ENCODE results near the gene ZBTB32.
A peak's percentile ranks its signal among the peaks of the same experiment; 100 is the strongest.

The ZBTB32 gene

GRCh38 chr19:35739275-35740107 is 35.1 kb downstream of the ZBTB32 start:
- no peak for DNase-seq

- no peak for DNase-seq
Measured at GRCh38 chr19:35740108-35740422, 35.7 kb downstream of the ZBTB32 start.

DNA sequence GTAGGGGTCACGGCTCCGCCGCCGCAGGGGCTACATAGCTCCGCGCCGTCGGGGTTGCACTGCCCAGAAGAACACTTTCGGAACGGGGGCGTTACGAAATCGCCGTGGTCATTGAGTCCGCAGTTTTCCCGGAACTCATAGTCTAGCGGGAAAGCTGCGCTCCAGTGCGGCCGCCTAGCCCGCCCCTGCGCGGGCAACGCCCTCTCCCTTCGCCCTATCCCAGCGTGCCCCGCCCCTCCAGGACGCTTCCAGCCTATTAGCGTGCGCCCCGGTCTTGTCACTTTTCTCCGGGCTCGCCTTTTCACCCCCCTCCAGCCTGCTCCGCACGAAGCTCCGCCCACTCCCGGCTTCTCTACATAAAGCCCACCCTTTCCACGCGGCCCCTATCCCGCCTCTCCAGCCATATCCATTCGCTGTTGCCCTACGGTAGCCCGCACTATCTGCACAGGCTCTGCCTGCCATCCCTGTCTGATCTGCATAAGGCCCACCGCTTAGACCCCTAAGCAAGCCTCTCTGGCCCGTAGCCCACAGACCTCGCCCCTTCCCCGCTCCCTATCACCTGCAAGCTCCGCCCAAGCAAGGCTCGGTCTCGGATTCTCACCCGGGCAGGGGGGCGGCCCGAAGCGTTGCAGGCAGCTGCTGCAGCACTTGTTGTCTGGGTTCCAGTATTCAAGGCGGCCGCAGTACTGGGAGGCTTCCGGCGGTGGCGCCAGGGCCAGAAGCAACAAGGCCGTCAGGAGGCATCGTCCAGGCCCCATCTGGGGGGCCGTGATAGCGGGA is 36.3 kb downstream of the ZBTB32 start:
- peak; percentile 94 for DNase-seq

GRCh38 chr19:35741203-35741515 is 36.8 kb downstream of the ZBTB32 start:
- no peak for DNase-seq

GRCh38 chr19:35742121-35742724 is 37.9 kb downstream of the ZBTB32 start, which contains the start of gene IGFLR1:
TSS of gene IGFLR1 (minus strand) at chr19:35742452. CDS start at chr19:35741180, 1,272 bp downstream.
- peak; percentile 79 for DNase-seq

- no peak for DNase-seq
Measured at GRCh38 chr19:35743640-35744429, 39.5 kb downstream of the ZBTB32 start.

DNA sequence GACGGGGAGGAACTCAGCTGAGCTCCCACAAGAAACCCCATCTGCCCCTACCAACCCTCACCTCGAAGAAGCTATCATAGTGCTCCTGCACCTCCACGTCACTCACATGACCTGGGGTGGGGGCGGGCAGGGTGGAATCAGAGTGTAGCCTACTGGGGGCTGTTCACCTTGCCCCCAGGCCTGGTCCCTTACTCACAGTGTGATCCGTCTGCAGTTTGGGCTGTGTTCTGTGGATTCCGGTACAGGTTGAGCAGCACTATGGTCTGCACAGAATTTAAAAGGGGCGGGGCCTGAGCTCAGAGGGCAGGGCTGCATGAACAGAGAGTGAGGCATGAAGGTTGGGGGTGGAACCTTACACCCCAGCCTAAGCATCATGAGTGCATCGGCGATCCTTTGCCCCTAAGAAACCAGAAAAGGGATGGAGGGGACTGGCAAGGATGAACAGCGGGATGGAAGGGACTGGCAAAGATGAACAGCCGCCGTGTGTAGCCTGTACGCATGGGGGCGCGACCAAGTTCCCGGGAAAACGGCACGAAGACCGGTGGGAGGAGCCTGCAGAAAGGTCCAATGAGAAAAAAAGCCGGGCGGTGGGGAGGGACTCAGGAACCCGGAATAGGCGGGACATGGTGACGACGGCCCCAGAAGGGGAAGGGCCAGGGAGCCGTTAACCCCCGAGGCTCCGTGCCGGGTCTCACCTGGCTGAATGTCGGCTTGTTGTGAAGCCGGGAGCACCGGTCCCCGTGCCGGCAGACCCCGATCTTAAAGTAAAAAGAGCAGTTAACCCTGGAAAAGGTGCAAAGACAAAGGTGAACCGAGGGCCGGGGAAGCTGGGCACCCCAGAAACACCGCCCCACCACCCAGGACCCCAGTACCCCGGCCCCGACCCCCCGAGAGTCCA is 40.3 kb downstream of the ZBTB32 start:
- peak; percentile 95 for DNase-seq

GRCh38 chr19:35745328-35746086 is 41.1 kb downstream of the ZBTB32 start, which contains the start of the genes PSENEN and U2AF1L4:
TSS of gene PSENEN (plus strand) at chr19:35745651. CDS start at chr19:35745931, 280 bp downstream.
TSS of gene U2AF1L4 (minus strand) at chr19:35745418. CDS start at chr19:35745391, 27 bp downstream.
- DNase-seq: peak; percentile 100

- DNase-seq: no peak
Measured at GRCh38 chr19:35746087-35746462, 41.7 kb downstream of the ZBTB32 start.

DNA sequence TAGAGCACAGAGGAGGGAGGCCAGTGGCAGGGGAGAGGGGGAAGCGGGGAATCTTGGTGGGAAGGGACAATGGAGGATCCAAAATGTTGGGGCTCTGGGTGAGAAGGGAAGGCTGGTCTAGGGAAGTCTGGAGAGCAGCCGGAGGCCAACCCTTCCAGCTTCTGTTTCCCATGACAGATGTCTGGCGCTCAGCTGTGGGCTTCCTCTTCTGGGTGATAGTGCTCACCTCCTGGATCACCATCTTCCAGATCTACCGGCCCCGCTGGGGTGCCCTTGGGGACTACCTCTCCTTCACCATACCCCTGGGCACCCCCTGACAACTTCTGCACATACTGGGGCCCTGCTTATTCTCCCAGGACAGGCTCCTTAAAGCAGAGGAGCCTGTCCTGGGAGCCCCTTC is 42.2 kb downstream of the ZBTB32 start:
- no peak for DNase-seq

DNA sequence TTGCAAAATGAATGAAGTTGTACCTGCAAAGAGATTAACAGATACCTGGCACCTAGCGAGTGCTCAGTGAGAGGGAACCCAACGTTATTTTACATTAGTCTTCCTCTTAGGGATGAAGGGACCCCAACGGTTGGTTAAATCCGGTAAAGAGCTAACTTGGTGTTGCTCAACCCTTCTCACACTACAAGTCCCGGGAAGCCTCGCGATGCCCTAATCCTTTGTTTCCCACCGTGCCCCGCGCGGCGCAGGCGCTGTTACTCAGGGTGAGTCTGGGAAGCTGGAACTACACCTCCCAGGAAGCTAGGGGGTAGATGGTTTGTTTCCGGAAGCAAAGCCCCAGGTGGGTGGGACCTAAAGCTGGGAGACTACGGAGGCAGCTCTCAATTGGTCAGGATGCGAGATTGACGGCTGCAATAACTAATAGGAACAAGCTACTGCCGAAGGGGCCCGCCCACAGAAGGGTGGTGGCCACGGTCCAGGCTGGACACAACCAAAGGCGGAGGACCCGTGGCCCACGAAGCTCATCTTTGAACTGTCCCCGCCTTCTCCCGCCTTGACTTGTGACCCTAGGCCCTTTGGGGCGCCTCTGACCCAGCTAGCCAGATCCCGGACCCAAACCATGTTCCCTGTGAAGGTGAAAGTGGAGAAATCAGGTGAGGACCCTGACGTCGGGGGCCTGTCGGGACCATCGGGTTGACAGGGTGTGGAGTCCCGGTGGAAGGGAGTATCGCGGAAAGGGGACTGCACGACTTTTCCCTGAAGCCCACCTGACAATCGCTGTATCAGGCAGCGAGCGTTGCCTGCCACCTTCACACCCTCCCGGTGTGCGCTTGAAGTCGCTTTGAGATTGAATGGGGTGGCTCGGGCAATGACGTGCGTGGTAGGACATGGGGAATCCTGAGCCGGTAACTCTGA is 44.0 kb downstream of the ZBTB32 start, which contains the start of gene LIN37:
TSS of gene LIN37 (plus strand) at position 471 of the 915 bp plus-strand sequence. CDS start at position 620, 149 bp downstream.
- peak; percentile 99 for DNase-seq

GRCh38 chr19:35750167-35750566 is 45.8 kb downstream of the ZBTB32 start:
- no peak for DNase-seq

DNA sequence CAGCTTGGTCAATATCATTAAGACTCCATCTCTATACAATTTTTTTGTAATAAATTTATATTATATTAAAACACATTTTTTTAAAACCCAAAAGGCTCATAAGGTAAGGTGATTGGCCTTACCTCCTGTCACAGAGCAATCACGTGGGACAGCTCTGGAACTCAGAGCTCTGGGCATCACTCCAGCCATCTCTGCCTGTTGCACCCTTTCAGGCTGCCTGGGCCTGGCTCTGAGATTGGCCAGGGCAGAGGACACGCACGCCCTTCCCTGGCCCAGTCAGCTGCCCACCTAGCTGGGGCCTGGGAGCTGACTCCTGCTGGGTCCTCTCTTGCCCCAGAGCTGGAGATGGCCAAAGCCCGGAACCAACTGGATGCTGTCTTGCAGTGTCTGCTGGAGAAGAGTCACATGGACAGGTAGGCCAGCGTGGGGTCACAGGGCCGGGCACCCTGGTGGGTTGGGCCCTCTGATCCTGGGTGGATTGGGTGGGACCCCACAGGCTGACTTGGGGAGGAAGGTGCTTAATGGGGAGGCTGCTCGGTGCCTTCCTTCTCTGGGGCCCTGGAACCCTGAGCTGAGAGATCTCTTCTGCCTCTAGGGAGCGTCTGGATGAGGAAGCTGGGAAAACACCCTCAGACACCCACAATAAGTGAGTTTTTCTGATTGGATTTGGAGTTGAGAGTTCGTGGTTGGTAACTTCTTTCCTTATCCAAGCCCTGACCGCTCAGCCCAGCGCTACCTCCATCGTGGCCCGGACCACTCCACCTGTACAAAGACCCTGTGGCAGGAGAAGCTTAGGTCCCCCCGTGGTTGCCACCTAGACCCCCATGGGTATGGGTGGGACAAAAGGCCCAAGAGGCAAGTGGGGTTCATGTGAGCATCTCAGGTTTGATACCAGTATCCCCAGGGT is 47.7 kb downstream of the ZBTB32 start:
- no peak for DNase-seq

DNA sequence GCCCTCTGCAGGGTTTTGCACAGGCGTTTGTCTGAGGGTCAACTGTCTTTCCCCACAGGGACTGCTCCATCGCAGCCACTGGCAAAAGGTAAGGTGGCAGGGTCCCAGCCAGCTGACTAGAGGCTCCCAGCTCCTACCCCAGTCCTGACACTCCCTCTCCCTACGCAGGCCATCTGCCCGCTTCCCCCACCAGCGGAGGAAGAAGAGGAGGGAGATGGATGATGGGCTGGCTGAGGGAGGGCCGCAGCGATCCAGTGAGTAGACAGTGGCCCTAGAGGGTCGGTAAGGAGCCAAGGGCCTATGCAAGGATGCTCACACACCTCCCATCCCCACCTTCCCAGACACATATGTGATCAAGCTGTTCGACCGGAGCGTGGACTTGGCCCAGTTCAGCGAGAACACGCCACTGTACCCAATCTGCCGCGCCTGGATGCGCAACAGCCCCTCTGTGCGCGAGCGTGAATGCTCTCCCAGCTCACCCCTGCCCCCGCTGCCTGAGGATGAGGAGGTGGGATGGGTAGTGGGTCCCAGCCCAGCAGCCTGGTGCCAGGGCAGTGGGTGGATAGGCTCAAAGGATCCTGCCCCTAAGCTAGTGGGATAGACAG is 48.5 kb downstream of the ZBTB32 start:
- DNase-seq: no peak

DNA sequence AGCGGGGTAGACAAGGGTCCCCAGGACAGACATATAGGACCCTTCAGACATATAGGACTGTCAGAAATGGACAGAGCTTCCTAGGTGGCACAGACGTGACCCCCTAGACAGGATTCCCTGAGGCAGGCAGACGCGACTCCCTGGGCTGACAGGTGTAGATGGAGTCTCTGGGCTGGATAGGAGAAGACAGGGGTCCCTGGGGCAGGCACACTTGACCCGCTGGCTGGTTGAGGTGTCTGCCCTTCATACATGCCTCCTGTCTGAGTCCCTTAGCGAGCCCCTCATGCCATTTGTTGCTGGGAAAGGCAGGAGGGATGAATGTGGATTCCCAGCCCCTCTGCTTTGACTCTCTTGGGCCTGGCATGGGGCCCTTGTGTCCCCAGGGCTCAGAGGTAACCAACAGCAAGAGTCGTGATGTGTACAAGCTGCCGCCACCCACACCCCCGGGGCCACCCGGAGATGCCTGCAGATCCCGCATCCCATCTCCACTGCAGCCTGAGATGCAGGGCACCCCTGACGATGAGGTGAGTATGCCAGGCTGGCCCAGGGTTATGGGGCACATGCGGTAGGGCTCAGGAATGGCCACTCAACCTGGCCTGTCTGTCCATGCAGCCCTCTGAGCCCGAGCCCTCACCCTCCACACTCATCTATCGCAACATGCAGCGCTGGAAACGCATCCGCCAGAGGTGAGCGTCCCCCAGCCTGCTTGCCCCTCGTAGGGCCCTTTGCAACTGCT is 49.4 kb downstream of the ZBTB32 start:
- DNase-seq: no peak

- DNase-seq: no peak
Measured at GRCh38 chr19:35754370-35755130, 50.2 kb downstream of the ZBTB32 start.

DNA sequence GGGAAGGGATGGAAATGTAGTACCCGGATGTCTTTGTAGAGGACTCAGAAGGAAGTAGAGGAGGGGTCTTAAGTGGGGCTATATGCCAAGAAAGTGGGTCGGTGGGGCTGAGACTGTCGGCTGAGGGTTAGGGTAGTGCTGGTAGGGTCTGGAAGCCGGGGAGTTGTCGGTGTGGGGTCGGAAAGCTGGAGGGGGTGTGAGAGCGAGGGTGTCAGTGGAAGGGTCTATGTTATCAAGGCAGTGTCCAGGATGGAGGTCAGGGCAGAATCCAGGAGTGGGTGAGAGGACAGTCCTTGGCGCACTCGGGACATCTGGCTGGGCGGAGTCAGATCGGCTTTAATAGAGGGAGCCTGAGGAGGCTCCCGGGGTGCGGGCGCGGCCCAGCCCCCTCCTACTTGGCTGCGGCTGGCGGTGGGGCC is 50.8 kb downstream of the ZBTB32 start:
- DNase-seq: no peak
